NCI-H345 treated with DMSO at 0.1 percent for 48 hours (cell line): ENCODE results near the gene MAP1S.

Source experiments
- DNase-seq: peaks from one replicate; lab custom pipeline; 2025; ENCODE audit not compliant: unreplicated experiment; lab: John Stamatoyannopoulos, UW

Gene MAP1S

GRCh38 chr19:17688853-17689595 lies 30.3 kb upstream of the MAP1S start:
- no peak for DNase-seq

GRCh38 chr19:17692566-17692965 lies 26.7 kb upstream of the MAP1S start:
- no peak for DNase-seq

GRCh38 chr19:17695198-17695597 lies 24.1 kb upstream of the MAP1S start:
- DNase-seq, result no peak

- no peak for DNase-seq
Observed at GRCh38 chr19:17703824-17704463, 15.3 kb upstream of the MAP1S start.

- no peak for DNase-seq
Observed at GRCh38 chr19:17706750-17707181, 12.5 kb upstream of the MAP1S start.

GRCh38 chr19:17711851-17712250 lies 7.4 kb upstream of the MAP1S start:
- DNase-seq, result no peak

- DNase-seq, result no peak
Observed at GRCh38 chr19:17716309-17716929, 2.9 kb upstream of the MAP1S start.

- no peak for DNase-seq
Observed at GRCh38 chr19:17718550-17718946, 732 bp upstream of the MAP1S start.

GRCh38 chr19:17719730-17720400 lies 585 bp downstream of the MAP1S start:
- peak; percentile 8 for DNase-seq

GRCh38 chr19:17720440-17720839 lies 1.2 kb downstream of the MAP1S start:
- DNase-seq, result no peak

- no peak for DNase-seq
Observed at GRCh38 chr19:17721111-17721628, 1.9 kb downstream of the MAP1S start.

- DNase-seq, result no peak
Observed at GRCh38 chr19:17721821-17722220, 2.5 kb downstream of the MAP1S start.

GRCh38 chr19:17722655-17723240 lies 3.5 kb downstream of the MAP1S start:
- DNase-seq, result no peak

GRCh38 chr19:17724655-17725054 lies 5.4 kb downstream of the MAP1S start:
- no peak for DNase-seq

GRCh38 chr19:17725422-17726078 lies 6.3 kb downstream of the MAP1S start:
- no peak for DNase-seq

GRCh38 chr19:17726136-17726741 lies 7.0 kb downstream of the MAP1S start:
- no peak for DNase-seq

- no peak for DNase-seq
Observed at GRCh38 chr19:17726964-17727773, 7.9 kb downstream of the MAP1S start.

- DNase-seq, result no peak
Observed at GRCh38 chr19:17727843-17728242, 8.6 kb downstream of the MAP1S start.

- DNase-seq, result no peak
Observed at GRCh38 chr19:17733127-17733526, 13.8 kb downstream of the MAP1S start.
